ENCODE data around the gene AGPAT3. TPM values are rescaled to one million over a fixed set of nuclear protein-coding genes. Genes with fewer than 3 reads are reported as not detected.

The AGPAT3 gene
- polyA plus RNA-seq, 1 donor, result 70.7 TPM

DNA sequence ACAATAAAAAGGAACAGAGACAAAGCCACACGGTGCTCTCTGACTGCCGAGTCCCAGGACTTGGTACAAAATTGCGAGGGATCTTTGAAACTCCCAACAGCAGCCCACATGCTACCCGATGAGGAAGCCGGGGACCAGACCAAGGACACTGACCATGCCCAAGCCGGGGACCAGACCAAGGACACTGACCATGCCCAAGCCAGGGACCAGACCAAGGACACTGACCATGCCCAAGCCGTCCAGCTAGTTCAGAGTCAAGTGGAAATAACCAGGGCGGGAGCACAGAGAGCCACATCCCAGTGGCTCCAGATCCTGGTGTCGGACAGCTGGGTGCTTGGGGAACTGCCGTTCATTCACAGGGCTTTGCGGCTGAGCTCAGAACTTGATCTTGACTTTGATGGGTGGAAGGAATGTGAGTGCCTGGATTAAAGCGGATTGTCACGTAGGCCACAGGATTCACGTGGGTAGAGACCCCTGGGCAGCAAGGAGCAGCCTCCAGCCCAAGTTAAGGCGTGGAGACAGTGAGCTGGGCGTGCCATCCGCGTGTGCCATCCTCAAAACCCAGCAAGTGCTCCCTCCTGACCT lies 130.6 kb downstream of the AGPAT3 start:
- no peak for DNase-seq

DNA sequence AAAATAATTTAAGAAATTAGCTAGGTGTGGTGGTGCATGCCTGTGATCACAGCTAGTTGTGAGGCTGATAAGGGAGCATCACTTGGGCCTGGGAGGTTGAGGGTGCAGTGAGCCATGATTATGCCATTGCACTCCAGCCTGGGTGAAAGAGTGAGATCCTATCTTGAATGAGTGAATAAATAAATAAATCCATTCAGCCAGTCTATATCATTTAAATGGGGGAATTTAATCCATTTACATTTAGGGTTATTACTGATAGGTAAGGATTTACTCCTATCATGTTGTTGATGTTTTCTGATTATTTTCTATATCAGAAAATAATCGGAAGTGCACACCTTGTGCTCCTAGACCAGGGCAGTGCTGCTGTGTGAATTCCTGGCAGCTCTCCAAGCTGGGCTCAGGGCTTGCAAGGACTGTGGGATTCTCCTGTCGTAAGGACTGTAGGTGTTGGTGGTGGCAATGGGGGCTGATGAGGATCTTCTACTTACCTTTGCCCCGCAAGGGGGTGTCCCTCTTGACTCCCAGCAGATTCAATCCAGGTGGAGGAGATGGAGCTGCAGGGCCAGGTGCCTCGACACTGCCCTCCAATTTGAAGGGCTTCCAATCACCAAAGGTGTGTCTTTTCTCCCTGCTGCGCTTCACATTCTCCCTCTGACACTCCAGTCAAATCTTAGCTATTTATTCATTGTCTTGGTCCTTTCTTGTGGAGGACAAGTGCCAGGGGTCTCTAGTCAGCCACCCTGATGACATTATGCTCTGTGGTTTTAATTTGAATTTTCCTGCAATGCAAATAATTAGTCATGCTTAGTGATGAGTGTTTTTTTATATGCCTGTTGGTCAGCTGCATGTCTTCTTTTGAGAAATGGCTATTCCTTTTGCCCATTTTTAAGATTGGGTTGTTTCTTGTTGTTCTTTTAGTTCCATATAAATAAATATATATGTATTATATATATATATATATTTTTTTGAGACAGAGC lies 133.0 kb downstream of the AGPAT3 start:
- DNase-seq, result no peak

DNA sequence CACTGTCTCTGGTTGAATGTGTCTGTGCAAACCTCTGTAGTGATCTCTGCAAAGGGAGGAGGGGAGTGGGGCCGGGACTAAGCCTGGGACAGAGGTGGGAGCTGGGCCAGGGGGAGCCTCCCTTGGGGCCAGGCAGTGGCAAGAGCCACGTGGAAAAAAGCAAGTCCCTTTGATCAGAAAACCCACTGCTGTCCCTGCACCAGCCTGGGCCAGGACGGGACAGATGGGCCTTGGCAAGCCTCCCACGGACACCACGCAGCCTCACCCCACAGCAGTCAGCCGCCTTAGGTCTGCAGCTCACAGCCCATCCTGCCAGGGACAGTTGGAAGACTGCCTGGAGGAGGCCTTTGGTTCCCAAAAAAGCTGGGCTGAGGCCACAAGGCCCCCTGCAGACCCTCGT lies 135.3 kb downstream of the AGPAT3 start:
- no peak for DNase-seq

DNA sequence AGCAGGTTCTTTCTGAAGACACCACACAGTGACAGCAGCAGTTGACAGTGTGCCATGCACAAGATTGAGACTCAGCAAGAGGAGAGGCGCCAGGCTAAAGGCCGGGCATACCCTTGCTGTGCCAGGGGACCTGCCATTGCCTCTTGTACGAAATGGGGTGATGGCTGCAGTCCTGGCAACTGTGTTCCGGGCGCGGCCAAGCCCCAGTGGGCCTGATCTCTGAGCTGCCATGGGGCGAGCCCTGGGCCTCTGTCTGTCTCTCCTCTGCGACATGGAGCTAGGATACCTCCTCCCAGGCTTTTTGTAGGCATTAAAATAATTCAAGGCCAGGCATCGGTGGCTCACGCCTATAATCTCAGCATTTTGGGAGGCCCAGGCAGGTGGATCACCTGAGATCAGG lies 137.5 kb downstream of the AGPAT3 start:
- no peak for DNase-seq

DNA sequence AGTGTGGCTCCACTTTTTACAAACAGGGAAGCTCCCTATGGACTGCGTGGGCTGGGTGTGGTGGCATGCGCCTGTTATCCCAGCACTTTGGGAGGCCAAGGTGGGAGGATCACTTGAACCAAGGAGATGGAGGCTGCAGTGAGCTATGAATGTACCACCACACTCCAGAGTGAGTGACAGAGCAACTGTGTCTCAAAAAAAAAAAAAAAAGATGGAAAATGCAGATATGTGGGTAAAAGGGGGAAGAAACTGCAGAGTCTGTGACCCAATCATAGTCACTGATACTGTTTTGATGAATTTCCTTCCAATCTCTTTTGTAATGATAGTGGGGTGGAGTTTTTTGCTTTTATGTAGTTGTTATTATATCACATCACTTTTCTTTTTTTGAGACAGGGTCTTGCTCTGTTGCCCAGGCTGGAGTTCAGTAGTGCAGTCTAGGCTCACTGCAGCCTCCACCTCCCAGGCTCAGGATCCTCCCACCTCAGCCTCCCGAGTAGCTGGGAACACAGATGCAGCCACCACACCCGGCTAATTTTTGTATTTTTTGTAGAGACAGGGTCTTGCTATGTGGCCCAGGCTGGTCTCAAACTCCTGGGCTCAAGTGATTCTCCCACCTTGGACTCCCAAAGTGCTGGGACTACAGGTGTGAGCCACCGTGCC lies 138.4 kb downstream of the AGPAT3 start:
- no peak for DNase-seq

DNA sequence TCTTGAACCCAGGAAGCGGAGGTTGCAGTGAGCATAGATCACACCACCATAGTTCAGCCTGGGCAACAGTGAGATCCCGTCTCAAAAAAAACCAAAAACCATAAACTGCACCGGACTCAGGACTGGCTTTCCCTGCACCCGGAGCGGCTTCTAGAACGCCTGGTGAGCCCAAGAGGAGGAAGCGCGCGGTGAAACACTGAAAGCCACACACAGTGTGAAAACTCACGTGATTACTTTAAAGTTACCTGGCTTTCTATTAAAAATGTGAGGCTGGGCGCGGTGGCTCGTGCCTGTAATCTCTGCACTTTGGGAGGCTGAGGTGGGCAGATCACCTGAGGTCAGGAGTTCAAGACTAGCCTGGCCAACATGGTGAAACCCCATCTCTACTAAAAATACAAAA lies 140.0 kb downstream of the AGPAT3 start:
- DNase-seq, result no peak

DNA sequence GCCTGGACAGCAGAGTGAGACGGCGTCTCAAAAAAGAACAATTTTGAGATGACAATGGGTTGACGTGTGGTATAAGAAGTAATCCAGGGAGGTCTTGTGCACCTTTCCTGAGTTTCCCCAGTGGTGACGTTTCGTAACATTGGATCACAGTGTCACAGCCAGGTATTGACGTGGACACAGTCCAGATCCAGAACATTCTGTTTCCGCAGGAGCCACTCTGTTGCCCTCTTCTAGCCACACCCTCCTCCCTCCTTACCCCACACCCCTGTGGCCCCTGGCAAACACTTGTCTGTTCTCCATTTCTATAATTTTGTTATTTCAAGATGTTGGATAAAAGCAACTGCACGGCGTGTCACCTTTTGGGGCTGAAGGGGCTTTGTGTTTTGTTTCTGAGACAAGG lies 140.6 kb downstream of the AGPAT3 start:
- DNase-seq, result no peak

DNA sequence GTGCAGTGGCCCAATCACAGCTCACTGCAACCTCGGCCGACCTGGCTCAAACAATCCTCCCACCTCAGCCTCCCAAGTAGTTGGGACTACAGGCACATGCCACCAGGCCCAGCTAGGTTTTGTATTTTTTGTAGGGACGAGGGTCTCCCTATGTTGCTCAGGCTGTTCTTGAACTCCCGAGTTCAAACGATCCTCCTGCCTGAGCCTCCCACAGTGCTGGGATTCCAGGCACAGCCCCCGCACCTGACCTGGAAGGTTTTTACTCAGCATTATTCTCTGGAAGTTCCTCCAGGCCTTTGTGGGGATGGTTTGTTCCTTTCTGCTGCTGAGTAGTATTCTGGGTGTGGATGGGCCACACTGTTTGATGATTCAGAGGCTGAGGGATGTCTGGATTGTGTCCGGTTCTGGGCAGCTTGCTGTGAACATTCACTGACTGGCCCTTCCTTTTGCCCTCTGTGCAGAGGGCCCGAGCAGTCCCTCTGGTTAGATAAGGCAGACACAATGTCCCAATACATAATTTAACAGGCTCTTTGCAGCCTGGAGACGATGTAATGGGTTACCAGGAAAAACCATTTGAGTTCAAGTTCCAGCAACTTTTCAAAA lies 141.1 kb downstream of the AGPAT3 start:
- DNase-seq, result no peak

DNA sequence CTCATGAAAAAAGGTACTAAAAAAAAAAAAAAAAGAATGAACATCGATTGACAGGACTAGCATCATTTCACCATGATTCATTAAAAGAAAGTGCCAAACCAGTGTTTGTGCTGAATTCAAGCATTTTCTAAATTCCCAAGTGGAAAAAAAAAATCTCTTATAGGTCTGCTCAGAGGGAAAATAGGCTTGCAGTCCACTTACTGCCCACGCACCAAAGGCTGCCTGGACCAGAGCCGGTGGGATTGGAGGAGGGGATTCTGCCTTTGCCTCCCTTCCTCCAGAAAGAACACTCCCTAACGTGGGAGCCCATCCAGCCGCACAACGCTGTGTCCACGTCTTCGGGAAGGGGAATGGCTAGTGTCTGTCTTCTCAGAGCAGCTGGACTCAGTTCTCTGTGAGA lies 141.6 kb downstream of the AGPAT3 start:
- DNase-seq, result no peak

DNA sequence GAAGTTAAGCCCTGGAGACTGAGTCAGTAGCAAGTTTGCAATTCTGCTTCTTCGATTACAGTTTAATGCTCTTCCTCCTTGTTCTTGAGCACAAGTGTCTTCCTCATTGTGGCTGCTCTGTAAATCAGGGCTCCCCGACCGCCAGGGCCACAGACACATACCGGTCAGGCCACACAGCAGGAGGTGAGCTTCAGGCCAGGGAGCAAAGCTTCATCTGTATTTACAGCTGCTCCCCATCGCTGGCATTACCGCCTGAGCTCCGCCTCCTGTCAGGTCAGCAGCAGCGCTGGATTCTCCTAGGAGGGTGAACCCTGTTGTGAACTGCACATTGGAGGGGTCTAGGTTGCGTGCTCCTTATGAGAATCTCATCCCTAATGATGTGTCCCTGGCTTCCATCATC lies 145.4 kb downstream of the AGPAT3 start:
- no peak for DNase-seq

DNA sequence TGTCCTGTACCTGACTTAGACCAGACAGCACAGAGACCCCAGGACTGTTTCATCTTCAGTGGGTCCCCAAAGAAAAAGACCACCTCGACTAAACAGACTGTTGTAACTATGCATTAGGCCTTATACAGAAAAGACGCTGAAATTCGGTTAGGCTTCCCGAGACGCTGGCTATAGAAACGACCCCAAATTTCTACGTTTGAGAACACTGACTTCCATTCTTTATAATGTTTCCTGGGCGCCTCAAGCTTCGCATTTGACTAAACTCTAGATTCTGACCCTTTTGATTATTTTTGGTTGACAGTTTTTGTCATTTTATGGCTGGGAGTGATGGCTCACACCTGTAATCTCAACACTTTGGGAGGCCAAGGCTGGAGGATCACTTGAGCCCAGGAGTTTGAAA lies 146.1 kb downstream of the AGPAT3 start:
- no peak for DNase-seq

DNA sequence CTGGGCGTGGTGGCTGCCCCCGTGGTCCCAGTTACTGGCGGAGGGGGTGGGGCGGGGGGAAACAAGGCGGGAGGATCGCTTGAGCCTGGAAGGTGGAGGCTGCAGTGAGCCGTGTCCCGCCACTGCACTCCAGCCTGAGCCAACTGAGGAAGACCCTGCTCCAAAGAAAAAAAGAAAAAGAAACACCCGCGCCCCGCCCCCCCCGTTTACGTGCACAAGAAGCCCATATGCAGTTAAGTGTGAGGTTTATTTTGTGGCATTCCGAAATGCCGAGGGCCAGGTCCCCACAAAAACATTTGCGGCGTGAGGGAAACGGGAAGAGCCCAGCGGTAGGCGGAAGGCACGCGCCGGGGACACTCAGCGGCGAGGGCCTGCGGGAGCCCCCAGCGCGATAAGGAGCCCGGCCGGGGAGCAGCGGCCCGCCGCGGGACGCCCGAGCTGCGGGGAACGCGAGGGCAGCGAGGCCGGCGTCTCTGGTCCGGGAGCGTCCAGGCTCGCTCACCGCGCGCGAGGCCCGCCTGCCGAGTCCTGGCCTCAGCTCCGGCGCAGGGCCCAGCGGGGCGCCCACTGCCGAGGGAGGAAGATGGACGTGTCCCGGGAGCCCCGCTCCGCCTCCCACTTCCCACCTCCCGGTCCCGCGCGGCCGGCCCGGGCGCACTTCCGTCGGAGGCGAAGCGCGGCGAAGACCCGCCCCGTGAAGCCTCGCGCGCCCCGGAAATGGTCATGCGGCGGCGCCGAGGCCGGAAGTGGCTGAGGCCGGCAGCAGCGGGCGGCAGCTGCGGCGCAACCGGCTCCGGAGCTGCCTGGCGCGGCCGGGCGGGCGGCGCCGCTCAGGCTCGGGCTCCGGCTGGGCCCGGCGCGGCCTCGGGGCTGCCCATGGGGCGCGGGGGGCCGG lies 146.8 kb downstream of the AGPAT3 start, which contains the start of gene TRAPPC10:
Gene TRAPPC10, plus strand, starts transcription at position 731 of the 895 bp plus-strand sequence. CDS start 185 bp downstream, outside the sequence.
- peak; percentile 85 for DNase-seq

DNA sequence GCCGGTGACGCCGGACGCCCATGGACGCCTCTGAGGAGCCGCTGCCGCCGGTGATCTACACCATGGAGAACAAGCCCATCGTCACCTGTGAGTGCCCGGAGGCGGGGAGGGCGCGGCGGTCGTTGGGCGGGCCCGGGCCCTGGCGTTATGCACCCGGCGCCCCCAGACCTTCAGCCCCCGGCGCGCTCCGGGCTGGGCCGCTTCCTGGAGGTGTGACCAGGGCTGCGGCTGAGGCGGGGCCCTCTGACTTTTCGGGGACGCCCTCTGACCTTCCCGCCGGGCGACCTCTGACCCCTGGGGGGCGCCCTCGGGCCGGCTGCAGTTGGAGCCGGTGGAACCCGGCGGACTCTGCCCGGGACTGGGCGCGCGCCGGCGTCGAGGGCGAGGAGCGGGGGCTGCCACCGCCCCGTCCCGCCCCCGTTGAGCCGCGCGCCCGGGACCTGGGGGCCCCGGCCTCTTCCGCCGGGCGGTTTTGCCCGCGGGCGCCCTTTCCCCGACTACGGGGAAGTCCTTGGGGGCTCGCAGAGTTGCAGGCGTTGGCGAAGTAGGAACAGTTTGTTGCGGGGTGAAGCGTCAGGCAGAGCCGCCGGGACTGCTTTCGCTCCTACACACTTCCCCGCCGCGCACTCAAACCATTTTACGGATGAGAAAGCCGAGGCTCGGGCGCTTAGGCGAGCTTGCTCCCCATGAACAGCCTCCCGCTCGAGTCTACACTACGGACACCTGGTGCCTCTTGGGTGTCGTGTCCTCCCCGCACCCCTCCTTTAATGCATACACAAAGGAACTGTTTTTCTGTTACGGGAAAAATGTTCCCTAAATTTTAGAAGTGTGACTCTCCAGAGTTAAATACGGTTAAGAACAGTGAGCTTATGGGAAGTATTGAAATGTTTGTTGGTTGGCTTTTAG lies 147.7 kb downstream of the AGPAT3 start:
- DNase-seq, result no peak

DNA sequence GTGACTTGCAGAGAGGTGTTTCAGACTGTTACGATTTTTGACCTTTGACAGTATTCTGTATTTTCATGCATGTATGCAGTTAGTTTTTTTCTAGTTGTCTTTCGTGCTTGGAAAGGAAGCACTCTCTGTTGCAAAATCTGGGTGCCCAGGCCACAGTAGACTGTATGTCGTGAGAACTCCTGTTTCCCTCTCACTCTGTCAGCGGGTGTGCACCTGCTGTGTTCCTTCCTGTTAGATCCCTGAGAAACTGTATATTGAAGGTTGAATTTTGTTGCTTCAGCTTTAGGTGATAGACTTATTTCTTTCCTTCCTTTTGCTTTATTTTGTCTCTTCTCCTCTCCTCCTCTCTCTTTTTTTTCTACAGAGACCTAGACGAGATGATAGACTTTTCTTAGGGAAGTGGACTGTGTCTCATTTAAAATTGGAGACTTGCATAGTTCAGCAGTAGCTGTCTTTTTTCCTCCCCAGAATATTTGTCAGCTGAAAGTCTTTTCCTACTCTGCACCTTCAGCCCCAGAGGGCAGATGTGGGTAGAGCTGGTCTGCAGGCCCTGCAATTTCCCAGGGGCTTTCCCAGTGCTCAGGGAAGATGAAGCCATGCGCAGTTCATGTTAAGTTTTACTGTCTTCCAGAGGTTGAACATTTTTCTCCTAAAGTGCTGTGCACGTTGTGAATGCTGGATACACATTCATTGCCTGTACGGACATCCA lies 148.5 kb downstream of the AGPAT3 start:
- no peak for DNase-seq

DNA sequence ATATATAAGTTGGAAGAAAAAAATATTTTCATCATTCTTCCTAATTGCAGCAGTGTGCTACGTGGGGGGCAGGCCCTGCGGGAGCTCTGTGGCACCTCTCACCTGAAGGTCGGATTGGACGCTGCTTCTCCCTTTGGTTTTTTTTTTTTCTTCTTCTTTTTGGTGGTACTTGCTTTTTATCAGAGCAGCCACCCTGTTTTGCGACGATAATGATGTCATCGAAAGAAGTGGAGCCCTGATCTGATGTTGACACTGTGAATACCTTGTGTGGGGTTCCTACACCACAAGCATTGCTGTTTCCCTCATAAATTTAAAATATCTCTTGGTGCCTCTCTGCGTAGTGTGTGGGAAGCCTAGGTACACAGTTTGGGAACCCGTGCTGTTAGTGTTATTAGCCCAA lies 152.6 kb downstream of the AGPAT3 start:
- no peak for DNase-seq

DNA sequence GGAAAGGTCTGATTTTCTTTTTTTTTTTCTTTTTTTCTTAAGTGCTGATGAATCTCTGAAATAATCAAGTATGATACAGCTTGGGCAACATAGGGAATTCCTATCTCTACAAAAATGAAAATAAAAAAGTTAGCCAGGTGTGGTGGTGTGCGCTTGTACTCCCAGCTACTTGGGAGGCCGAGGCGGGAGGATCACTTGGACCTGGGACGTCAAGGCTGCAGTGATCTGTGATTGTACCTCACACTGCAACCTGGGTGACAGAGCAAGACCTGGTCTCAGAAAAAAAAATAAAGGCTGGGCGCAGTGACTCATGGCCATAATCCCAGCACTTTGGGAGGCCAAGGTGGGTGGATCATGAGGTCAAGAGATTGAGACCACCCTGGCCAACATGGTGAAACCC lies 153.1 kb downstream of the AGPAT3 start:
- no peak for DNase-seq

DNA sequence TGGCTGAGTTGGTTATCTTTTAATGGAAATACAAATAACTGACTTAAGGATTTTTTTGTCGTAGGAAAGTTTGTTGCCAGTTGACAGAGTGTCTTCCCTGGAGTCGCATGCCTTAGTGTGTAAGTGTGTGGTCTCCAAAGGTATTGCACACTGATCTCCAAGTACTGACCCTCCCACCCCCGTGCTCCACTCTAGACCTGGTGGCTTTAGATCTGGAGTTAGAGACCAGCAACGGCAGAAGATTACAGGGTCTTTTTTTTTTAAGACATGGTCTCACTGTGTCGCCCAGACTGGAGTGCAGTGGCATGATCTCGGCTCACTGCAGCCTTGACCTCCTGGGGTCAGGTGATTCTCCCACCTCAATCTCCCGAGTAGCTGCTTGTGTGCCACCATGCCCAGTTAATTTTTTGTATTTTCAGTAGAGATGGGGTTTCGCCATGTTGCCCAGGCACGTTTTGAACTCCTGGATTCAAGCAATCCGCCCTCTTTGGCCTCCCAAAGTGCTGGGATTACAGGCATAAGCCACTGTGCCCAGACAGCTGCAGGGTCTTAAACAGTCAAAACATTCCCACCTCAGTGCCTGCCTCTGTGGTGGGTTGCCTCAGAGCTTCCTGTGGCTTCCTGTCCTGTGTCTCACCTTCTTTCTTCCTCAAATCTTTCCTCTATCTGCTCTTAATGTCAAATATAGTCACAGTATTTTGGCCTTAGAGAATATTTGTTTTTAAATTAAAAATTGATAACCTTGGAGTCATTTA lies 154.0 kb downstream of the AGPAT3 start:
- no peak for DNase-seq

DNA sequence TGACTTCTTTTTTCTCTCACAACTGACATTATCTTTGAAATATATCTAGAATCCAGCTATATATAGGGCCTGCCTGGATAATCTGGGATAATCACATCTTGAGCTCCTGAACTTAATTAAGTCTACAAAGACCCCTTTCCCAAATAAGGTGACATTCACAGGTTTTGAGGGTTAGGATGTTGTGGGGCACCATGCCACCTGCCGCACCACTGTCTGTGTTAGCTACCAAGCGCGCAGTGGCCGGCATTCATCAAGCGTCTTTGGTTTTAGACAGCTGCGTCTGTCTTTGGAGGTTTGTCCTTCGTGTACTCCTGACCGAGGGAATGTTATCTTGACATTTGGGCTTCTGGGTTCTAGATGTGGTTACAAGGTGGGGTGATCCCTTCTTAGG lies 154.5 kb downstream of the AGPAT3 start:
- no peak for DNase-seq

DNA sequence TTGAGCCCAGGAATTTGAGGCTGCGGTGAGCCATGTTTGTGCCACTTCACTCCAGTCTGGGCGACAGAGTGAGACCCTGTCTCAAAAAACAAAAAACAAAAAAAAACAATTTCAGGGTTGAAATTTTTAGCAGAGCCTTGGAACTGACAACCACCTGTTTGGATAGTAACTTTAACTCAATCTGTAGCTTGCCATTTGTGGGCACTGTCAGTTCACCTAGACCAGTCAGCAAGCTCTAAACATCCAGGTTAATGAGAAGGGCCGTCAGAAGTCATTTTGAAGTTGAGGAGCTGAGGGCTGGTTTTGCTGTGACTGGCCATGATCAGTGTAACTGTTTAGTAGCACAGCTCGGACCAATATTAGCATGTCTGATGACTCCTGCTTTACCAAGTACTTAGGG lies 155.5 kb downstream of the AGPAT3 start:
- DNase-seq, result no peak
